Pancreas (tissue), 10 donors: ENCODE results near the gene RUNX1. TPM values are rescaled to one million over a fixed set of nuclear protein-coding genes. Genes with fewer than 3 reads are reported as not detected.
A peak's percentile ranks its signal among the peaks of the same experiment; 100 is the strongest.

ENCODE experiments used
- ATAC-seq, 4 donors: fragments of 200-7000 bp; cut with Tn5 transposase; one replicate each; pipeline versions ENCODE4 v1.8.0 to v1.9.1; 2020; ENCODE audit warnings: mild to moderate bottlenecking in 4 of 4, moderate library complexity in 4 of 4
- DNase-seq, 6 donors: peaks; one replicate each; pipeline ENCODE4 v3.0.0-alpha.2; 2020
- FAIRE-seq: peaks from 2 replicates; lab custom pipeline; 2012; peaks lifted over from hg19 to GRCh38; lab: Jason Lieb, UNC
- H3K27ac ChIP-seq, 4 donors: fragments of 200-600 bp; sonication (generic); 1 replicate in 3 of 4; 2 replicates in 1 of 4; pipeline versions ENCODE4 v1.5.0 to v1.8.0; 2020
- H3K27me3 ChIP-seq, 4 donors: fragments of 200-600 bp; one replicate each; pipeline ENCODE4 v1.8.0; 2021
- H3K36me3 ChIP-seq, 3 donors: fragments of 200-600 bp; sonication (generic) in 1 of 3; one replicate each; pipeline versions ENCODE4 v1.5.0 to v1.8.0; 2020 to 2021
- H3K4me1 ChIP-seq, 3 donors: fragments of 200-600 bp; one replicate each; pipeline ENCODE4 v1.8.0; 2021
- H3K4me3 ChIP-seq, 4 donors: fragments of 200-600 bp; sonication (generic) in 2 of 4; one replicate each; pipeline versions ENCODE4 v1.5.0 to v1.8.0; 2020 to 2021
- H3K9me3 ChIP-seq, 4 donors: fragments of 200-600 bp; one replicate each; pipeline ENCODE4 v1.8.0; 2021
- CTCF ChIP-seq, 4 donors: fragments of 200-600 bp; sonication (generic) in 3 of 4; IDR thresholded peaks; one replicate each; pipeline versions ENCODE4 v1.5.0 to v1.8.0; 2021; ENCODE audit warnings: antibody characterized with exemption in 4 of 4
- WGBS, 2 donors: extraction: QIAGEN DNeasy Blood & Tissue Kit; methylation state at CpG; one replicate each; pipeline ENCODE4 v1.1.7; 2013; 5-methylcytosine and 5-hydroxymethylcytosine counted together
- intact Hi-C, 3 donors: fragments of 100-400 bp; cut with DNase I; formaldehyde crosslinking; loops; one replicate each; pipeline versions ENCODE4 v1.11.1 to v1.14.2; 2022
- polyA plus RNA-seq, 2 donors: library from polyadenylated mRNA; stranded (reverse); fragments of 200-250 nt; gene quantifications; one replicate each; pipeline ENCODE4 v1.2.3, GENCODE V29; 2013
- total RNA-seq, 6 donors: library from RNA; stranded (reverse); fragmentation: NEBNext Ultra II Directional in 4 of 6; extraction: Animal tissue kit (Norgen Biotek cat#: 25700) in 4 of 6; gene quantifications; one replicate each; pipeline versions ENCODE4 v1.2.1 to v1.2.4, GENCODE V29; 2021 to 2023
- donor health status: healthy with polysubstance abuse.
- donor health status: DM: no; HTN: no; CAD: no; lungs with moderate emphysema.
- donor health status: DM: no; HTN: no; CAD: no.
- donor health status: control.
- donor health status: control.
- donor health status: Bipolar disorder and iron deficiency.
- donor health status: DM: yes; HTN: yes; CAD: no.
- donor health status: DM: no; HTN: no; CAD: no.
- donor health status: DM: no; HTN: no; CAD: no.
- donor health status: DM: yes; HTN: yes; CAD: no.

The RUNX1 gene
- total and polyA plus RNA-seq, 8 donors = 2.1 to 38.2 (median 4.5) TPM

- DNase-seq = no peak
- ATAC-seq = no peak
- TF ChIP-seq CTCF (IDR thresholded peaks at IDR 0.05) = no peak
- FAIRE-seq = no peak
- no peaks in the 10 kb centered on the region for H3K4me1 ChIP-seq
- no peak overlapping the region for H3K27ac ChIP-seq
- intact Hi-C loops = no loop called here
- no peaks in the 10 kb centered on the region for H3K9me3 ChIP-seq
- 81 to 92% methylated on average over 2 of the region's 2 CpGs for WGBS, 2 donors
- no peaks in the 10 kb centered on the region for H3K36me3 ChIP-seq
- no peaks in the 10 kb centered on the region for H3K27me3 ChIP-seq
- no peak overlapping the region for H3K4me3 ChIP-seq
Observed at GRCh38 chr21:34783815-34784214, 265.3 kb downstream of the RUNX1 start.

GRCh38 chr21:34782506-34783360 lies 266.4 kb downstream of the RUNX1 start:
- TF ChIP-seq CTCF (IDR thresholded peaks at IDR 0.05) = no peak
- intact Hi-C loops = no loop called here
- Histone ChIP-seq H3K4me1 (no peaks in the 10 kb centered on the region), H3K36me3 (no peaks in the 10 kb centered on the region), H3K27me3 (no peaks in the 10 kb centered on the region), H3K4me3 (no peak overlapping the region), H3K9me3 (no peaks in the 10 kb centered on the region), H3K27ac (no peak overlapping the region)
- no peak for DNase-seq
- no peak for FAIRE-seq
- 68 to 69% methylated on average over 11 of the region's 11 CpGs for WGBS, 2 donors
- ATAC-seq = no peak

GRCh38 chr21:34781526-34781925 lies 267.6 kb downstream of the RUNX1 start:
- Histone ChIP-seq H3K27me3 (no peaks in the 10 kb centered on the region), H3K27ac (peak overlapping the region in 3 of 4 donors; percentile 24 to 64 (median 59)), H3K4me1 (no peaks in the 10 kb centered on the region), H3K36me3 (no peaks in the 10 kb centered on the region), H3K9me3 (no peaks in the 10 kb centered on the region), H3K4me3 (no peak overlapping the region)
- ATAC-seq (peak; percentile 53 to 92 (median 79)), DNase-seq (peak in 3 of 6 donors; percentile 27 to 40 (median 37)), FAIRE-seq (no peak)
- no peak for TF ChIP-seq CTCF (IDR thresholded peaks at IDR 0.05)
- intact Hi-C loops = no loop called here
- WGBS, 2 donors = 58 to 59% methylated on average over 7 of the region's 7 CpGs

- DNase-seq = no peak
- Histone ChIP-seq H3K27me3 (no peaks in the 10 kb centered on the region), H3K36me3 (no peaks in the 10 kb centered on the region), H3K4me1 (no peaks in the 10 kb centered on the region), H3K9me3 (no peaks in the 10 kb centered on the region), H3K4me3 (no peak overlapping the region), H3K27ac (no peak overlapping the region)
- intact Hi-C loops = no loop called here
- WGBS, 2 donors = 42 to 45% methylated on average over 2 of the region's 2 CpGs
- no peak for TF ChIP-seq CTCF (IDR thresholded peaks at IDR 0.05)
- no peak for FAIRE-seq
- ATAC-seq = no peak
Observed at GRCh38 chr21:34779860-34780259, 269.2 kb downstream of the RUNX1 start.

GRCh38 chr21:34775793-34776192 lies 273.3 kb downstream of the RUNX1 start:
- Histone ChIP-seq H3K27me3 (no peaks in the 10 kb centered on the region), H3K4me1 (no peaks in the 10 kb centered on the region), H3K36me3 (no peaks in the 10 kb centered on the region), H3K9me3 (no peaks in the 10 kb centered on the region), H3K4me3 (no peak overlapping the region), H3K27ac (no peak overlapping the region)
- TF ChIP-seq CTCF (IDR thresholded peaks at IDR 0.05) = no peak
- no peak for ATAC-seq
- WGBS, 2 donors = 67 to 75% methylated on average over 7 of the region's 7 CpGs
- no peak for FAIRE-seq
- intact Hi-C loops = no loop called here
- DNase-seq = no peak
